ENCODE measurements around the gene ANKK1.

The ANKK1 gene

GRCh38 chr11:113377681-113378412 is 9.7 kb upstream of the ANKK1 start:
- no peak for DNase-seq

GRCh38 chr11:113378692-113379091 is 8.9 kb upstream of the ANKK1 start:
- DNase-seq: no peak

GRCh38 chr11:113382121-113382520 is 5.5 kb upstream of the ANKK1 start:
- no peak for DNase-seq

- DNase-seq: no peak
Observed at GRCh38 chr11:113384551-113384950, 3.0 kb upstream of the ANKK1 start.

- DNase-seq: no peak
Observed at GRCh38 chr11:113385749-113386148, 1.8 kb upstream of the ANKK1 start.

- no peak for DNase-seq
Observed at GRCh38 chr11:113386866-113387265, 713 bp upstream of the ANKK1 start.

GRCh38 chr11:113389272-113389671 is 1.7 kb downstream of the ANKK1 start:
- no peak for DNase-seq

GRCh38 chr11:113392236-113392921 is 4.8 kb downstream of the ANKK1 start:
- DNase-seq: no peak

GRCh38 chr11:113393501-113393985 is 6.0 kb downstream of the ANKK1 start:
- DNase-seq: no peak

GRCh38 chr11:113394919-113395318 is 7.3 kb downstream of the ANKK1 start:
- no peak for DNase-seq

- no peak for DNase-seq
Observed at GRCh38 chr11:113395782-113396336, 8.3 kb downstream of the ANKK1 start.

- no peak for DNase-seq
Observed at GRCh38 chr11:113396690-113397089, 9.1 kb downstream of the ANKK1 start.

- no peak for DNase-seq
Observed at GRCh38 chr11:113397212-113397611, 9.6 kb downstream of the ANKK1 start.

GRCh38 chr11:113397821-113398220 is 10.2 kb downstream of the ANKK1 start:
- no peak for DNase-seq

GRCh38 chr11:113398669-113399430 is 11.3 kb downstream of the ANKK1 start:
- no peak for DNase-seq

- no peak for DNase-seq
Observed at GRCh38 chr11:113400631-113401230, 13.2 kb downstream of the ANKK1 start.

- DNase-seq: no peak
Observed at GRCh38 chr11:113401718-113402117, 14.1 kb downstream of the ANKK1 start.

GRCh38 chr11:113404859-113405430 is 17.4 kb downstream of the ANKK1 start:
- no peak for DNase-seq

GRCh38 chr11:113405724-113406478 is 18.3 kb downstream of the ANKK1 start:
- no peak for DNase-seq

- DNase-seq: no peak
Observed at GRCh38 chr11:113407163-113407562, 19.6 kb downstream of the ANKK1 start.

GRCh38 chr11:113408206-113408605 is 20.6 kb downstream of the ANKK1 start:
- no peak for DNase-seq

GRCh38 chr11:113408887-113409286 is 21.3 kb downstream of the ANKK1 start:
- DNase-seq: no peak

All from stimulated activated CD4-positive, alpha-beta T cell treated with anti-CD3 and anti-CD28 coated beads, Interleukin-12 subunit alpha, Interleukin-12 subunit beta, amount 100 ng/mL, for 4 hours (primary cell).